ENCODE results near the gene CYB5R3. TPM values are rescaled to one million over a fixed set of nuclear protein-coding genes. Genes with fewer than 3 reads are reported as not detected.
"Not testable (repeated sequence)": the region's sequence is repeated elsewhere in the genome, so short reads cannot be mapped to it uniquely, and the experiment has no call there.

CYB5R3 gene
- total RNA-seq, 1 donor from 2014 or later, result 99.0 TPM

- Mint-ChIP-seq H3K4me1 (peaks cover 6% of the 10 kb centered on the region), H3K9me3 (peaks cover 12% of the 10 kb centered on the region), H3K36me3 (no peaks in the 10 kb centered on the region), H3K27ac (no peak overlapping the region), H3K27me3 (ENCODE audit: low read depth) (peaks cover 2% of the 10 kb centered on the region), H3K4me3 (no peak overlapping the region)
- DNase-seq (ENCODE audit: low spot score in 2 of 2, unreplicated experiment in 2 of 2), result no peak
- TF ChIP-seq CTCF (IDR thresholded peaks at IDR 0.05; ENCODE audit: unreplicated experiment), result no peak
Observed at GRCh38 chr22:42679691-42680090, 30.5 kb upstream of the CYB5R3 start.

GRCh38 chr22:42678894-42679293 lies 29.7 kb upstream of the CYB5R3 start:
- H3K4me3 Mint-ChIP-seq, result no peak overlapping the region
- DNase-seq (ENCODE audit: low spot score in 2 of 2, unreplicated experiment in 2 of 2), result no peak
- H3K27ac Mint-ChIP-seq, result no peak overlapping the region
- H3K4me1 Mint-ChIP-seq, result peaks cover 6% of the 10 kb centered on the region
- no peak for TF ChIP-seq CTCF (IDR thresholded peaks at IDR 0.05; ENCODE audit: unreplicated experiment)
- H3K9me3 Mint-ChIP-seq, result peaks cover 12% of the 10 kb centered on the region
- peaks cover 2% of the 10 kb centered on the region for H3K27me3 Mint-ChIP-seq (ENCODE audit: low read depth)
- no peaks in the 10 kb centered on the region for H3K36me3 Mint-ChIP-seq

GRCh38 chr22:42677936-42678335 lies 28.7 kb upstream of the CYB5R3 start:
- not testable (repeated sequence) for H3K27me3 Mint-ChIP-seq (ENCODE audit: low read depth); H3K4me3 Mint-ChIP-seq; H3K4me1 Mint-ChIP-seq; DNase-seq (ENCODE audit: low spot score in 2 of 2, unreplicated experiment in 2 of 2); H3K27ac Mint-ChIP-seq; H3K36me3 Mint-ChIP-seq
- H3K9me3 Mint-ChIP-seq, result peaks cover 12% of the 10 kb centered on the region

GRCh38 chr22:42676059-42676607 lies 26.9 kb upstream of the CYB5R3 start:
- peak overlapping the region; percentile 85 for H3K27ac Mint-ChIP-seq
- no peak overlapping the region for H3K4me3 Mint-ChIP-seq
- H3K36me3 Mint-ChIP-seq, result no peaks in the 10 kb centered on the region
- peaks cover 5% of the 10 kb centered on the region for H3K4me1 Mint-ChIP-seq
- H3K9me3 Mint-ChIP-seq, result peaks cover 12% of the 10 kb centered on the region
- no peak for TF ChIP-seq CTCF (IDR thresholded peaks at IDR 0.05; ENCODE audit: unreplicated experiment)
- DNase-seq (ENCODE audit: low spot score in 2 of 2, unreplicated experiment in 2 of 2), result no peak
- H3K27me3 Mint-ChIP-seq (ENCODE audit: low read depth), result no peaks in the 10 kb centered on the region

- H3K36me3 Mint-ChIP-seq, result no peaks in the 10 kb centered on the region
- H3K4me1 Mint-ChIP-seq, result peaks cover 5% of the 10 kb centered on the region
- H3K27ac Mint-ChIP-seq, result peak overlapping the region; percentile 60
- TF ChIP-seq CTCF (IDR thresholded peaks at IDR 0.05; ENCODE audit: unreplicated experiment), result no peak
- DNase-seq (ENCODE audit: low spot score in 2 of 2, unreplicated experiment in 2 of 2), result no peak
- H3K9me3 Mint-ChIP-seq, result peaks cover 6% of the 10 kb centered on the region
- H3K4me3 Mint-ChIP-seq, result no peak overlapping the region
- no peaks in the 10 kb centered on the region for H3K27me3 Mint-ChIP-seq (ENCODE audit: low read depth)
Observed at GRCh38 chr22:42673898-42674401, 24.8 kb upstream of the CYB5R3 start.

GRCh38 chr22:42673071-42673470 lies 23.9 kb upstream of the CYB5R3 start:
- not testable (repeated sequence) for H3K27ac Mint-ChIP-seq; H3K27me3 Mint-ChIP-seq (ENCODE audit: low read depth); H3K4me3 Mint-ChIP-seq; H3K9me3 Mint-ChIP-seq; H3K4me1 Mint-ChIP-seq; H3K36me3 Mint-ChIP-seq; DNase-seq (ENCODE audit: low spot score in 2 of 2, unreplicated experiment in 2 of 2)
